Measurements from ENCODE around the gene TCF7L2.

TCF7L2 gene

GRCh38 chr10:113000876-113001598, 51.0 kb downstream of the TCF7L2 start:
- DNase-seq: no peak

- no peak for DNase-seq
Observed at GRCh38 chr10:113001599-113002448, 51.8 kb downstream of the TCF7L2 start.

- DNase-seq: no peak
Observed at GRCh38 chr10:113002449-113002777, 52.4 kb downstream of the TCF7L2 start.

- DNase-seq: no peak
Observed at GRCh38 chr10:113003052-113003451, 53.0 kb downstream of the TCF7L2 start.

GRCh38 chr10:113004069-113004618, 54.1 kb downstream of the TCF7L2 start:
- DNase-seq: no peak

GRCh38 chr10:113005380-113005779, 55.3 kb downstream of the TCF7L2 start:
- no peak for DNase-seq

GRCh38 chr10:113006656-113007342, 56.8 kb downstream of the TCF7L2 start:
- DNase-seq: no peak

- DNase-seq: peak; percentile 68
Observed at GRCh38 chr10:113007343-113007771, 57.3 kb downstream of the TCF7L2 start.

GRCh38 chr10:113007821-113008220, 57.8 kb downstream of the TCF7L2 start:
- no peak for DNase-seq

GRCh38 chr10:113011592-113012374, 61.7 kb downstream of the TCF7L2 start:
- DNase-seq: no peak

GRCh38 chr10:113015201-113015600, 65.2 kb downstream of the TCF7L2 start:
- DNase-seq: no peak

GRCh38 chr10:113017376-113017775, 67.3 kb downstream of the TCF7L2 start:
- no peak for DNase-seq

GRCh38 chr10:113018034-113018433, 68.0 kb downstream of the TCF7L2 start:
- DNase-seq: no peak

- no peak for DNase-seq
Observed at GRCh38 chr10:113019096-113019495, 69.0 kb downstream of the TCF7L2 start.

- no peak for DNase-seq
Observed at GRCh38 chr10:113019692-113020474, 69.8 kb downstream of the TCF7L2 start.

- no peak for DNase-seq
Observed at GRCh38 chr10:113020475-113020753, 70.4 kb downstream of the TCF7L2 start.

GRCh38 chr10:113020838-113021237, 70.8 kb downstream of the TCF7L2 start:
- no peak for DNase-seq

- no peak for DNase-seq
Observed at GRCh38 chr10:113021268-113022040, 71.4 kb downstream of the TCF7L2 start.

GRCh38 chr10:113022265-113022664, 72.2 kb downstream of the TCF7L2 start:
- no peak for DNase-seq

- DNase-seq: no peak
Observed at GRCh38 chr10:113023017-113023416, 73.0 kb downstream of the TCF7L2 start.

GRCh38 chr10:113024930-113025329, 74.9 kb downstream of the TCF7L2 start:
- DNase-seq: no peak

Data from CD4-positive, alpha-beta T cell treated with Interleukin-21 for 1 hour (primary cell).